K562 (cell line): Measurements from ENCODE around the gene RAB3IP. TPM values are rescaled to one million over a fixed set of nuclear protein-coding genes. Genes with fewer than 3 reads are reported as not detected.

Experiments
- ARNT ChIP-seq, 2 experiments: fragments of 450-650 bp; IDR thresholded peaks; 2 replicates each; pipeline ENCODE4 v1.6.1; 2016; ENCODE audit warnings: mild to moderate bottlenecking in 1 of 2
- BCL6 ChIP-seq: fragments of 250-450 bp; sonication (Bioruptor Pico); IDR thresholded peaks from 2 replicates; pipeline ENCODE4 v1.4.0; 2020
- BHLHE40 ChIP-seq: IDR thresholded peaks from 2 replicates; pipeline ENCODE4 v1.6.1; 2011; ENCODE audit warnings: low read length, improper control_type of control experiment
- ELF2 ChIP-seq: fragments of 250-450 bp; sonication (Bioruptor Pico); IDR thresholded peaks from 2 replicates; pipeline ENCODE4 v1.5.0; 2021; ENCODE audit warnings: mild to moderate bottlenecking
- EP400 ChIP-seq: fragments of 450-650 bp; IDR thresholded peaks from 2 replicates; pipeline ENCODE4 v1.6.1; 2017; ENCODE audit warnings: antibody characterized with exemption, mild to moderate bottlenecking, moderate library complexity
- ILF3 ChIP-seq: fragments of 450-650 bp; IDR thresholded peaks from 2 replicates; pipeline ENCODE4 v1.6.1; 2018; ENCODE audit warnings: antibody characterized with exemption, mild to moderate bottlenecking, moderate library complexity, borderline replicate concordance
- MTA1 ChIP-seq: fragments of 450-650 bp; IDR thresholded peaks from 2 replicates; pipeline ENCODE4 v1.6.1; 2017; ENCODE audit warnings: borderline replicate concordance
- NCOA2 ChIP-seq, 2 experiments: fragments of 450-650 bp; IDR thresholded peaks; 2 replicates each; pipeline ENCODE4 v1.6.1; 2018; ENCODE audit warnings: mild to moderate bottlenecking in 2 of 2, moderate library complexity in 1 of 2; ENCODE audit not compliant: partially characterized antibody in 2 of 2
- RB1 ChIP-seq: fragments of 450-650 bp; IDR thresholded peaks from 2 replicates; pipeline ENCODE4 v1.6.1; 2017; ENCODE audit warnings: low read depth, mild to moderate bottlenecking
- SMARCC2 ChIP-seq: fragments of 450-650 bp; IDR thresholded peaks from 2 replicates; pipeline ENCODE4 v1.6.1; 2017; ENCODE audit warnings: antibody characterized with exemption, moderate library complexity, mild to moderate bottlenecking, low read depth
- SMC3 ChIP-seq: conservative IDR thresholded peaks from 2 replicates; pipeline ENCODE4 v1.6.1; 2011; ENCODE audit warnings: low read depth, low read length, improper control_type of control experiment; ENCODE audit not compliant: insufficient read depth
- SUPT5H ChIP-seq: fragments of 450-650 bp; IDR thresholded peaks from 2 replicates; pipeline ENCODE4 v1.6.1; 2016
- TBP ChIP-seq: optimal IDR thresholded peaks from 2 replicates; pipeline ENCODE3; 2011; ENCODE audit warnings: low read depth, low read length, improper control_type of control experiment
- TCFL5 ChIP-seq: fragments of 250-450 bp; sonication (Bioruptor Pico); conservative IDR thresholded peaks from 2 replicates; pipeline ENCODE4 v1.6.1; 2021; ENCODE audit warnings: mild to moderate bottlenecking, moderate library complexity, matching md5 sums
- XRCC4 ChIP-seq: IDR thresholded peaks from one replicate; pipeline ENCODE4 v1.6.1; 2011; ENCODE audit not compliant: insufficient read depth, insufficient read length; ENCODE audit errors: extremely low read depth
- ZBTB8A ChIP-seq: fragments of 450-650 bp; IDR thresholded peaks from 2 replicates; pipeline ENCODE4 v1.6.1; 2018; ENCODE audit warnings: mild to moderate bottlenecking, moderate library complexity; ENCODE audit not compliant: partially characterized antibody
- ZFP1 ChIP-seq: fragments of 450-650 bp; formaldehyde crosslinking; IDR thresholded peaks from 2 replicates; pipeline ENCODE4 v1.4.0; 2020; ENCODE audit warnings: mild to moderate bottlenecking, mixed read lengths
- ZNF133 ChIP-seq: fragments of 250-450 bp; sonication (Bioruptor Pico); IDR thresholded peaks from 2 replicates; pipeline ENCODE4 v1.4.0; 2020; ENCODE audit warnings: mild to moderate bottlenecking
- ZNF140 ChIP-seq: fragments of 250-450 bp; sonication (Bioruptor Pico); IDR thresholded peaks from 2 replicates; pipeline ENCODE4 v1.8.0; 2021; ENCODE audit warnings: moderate library complexity, mild to moderate bottlenecking, inconsistent platforms
- polyA plus RNA-seq, 8 experiments: library from polyadenylated mRNA; depleted of rRNA in 4 of 8; stranded (reverse) in 5 of 8; unstranded in 3 of 8; fragments of >200 nt; fragmentation: Nextera tagmentation in 2 of 8; fragmentation: Illumina TruSeq in 1 of 8; extraction: Ambion mirVana in 2 of 8; extraction: Trizol in 1 of 8; gene quantifications; 2 replicates each; pipeline versions ENCODE4 v1.2.1 to v1.2.3, GENCODE V29; 2011 to 2014; ENCODE audit warnings: inconsistent platforms in 1 of 8, missing spikeins in 1 of 8
- total RNA-seq, 7 experiments: library from RNA; depleted of rRNA in 6 of 7; stranded (reverse); fragments of >200 nt in 6 of 7; fragmentation: Illumina TruSeq in 2 of 7; extraction: Trizol in 2 of 7; gene quantifications; 2 replicates each; pipeline versions ENCODE4 v1.2.1 to v1.2.3, GENCODE V29; 2011 to 2021; ENCODE audit warnings: low replicate concordance in 1 of 7
- TF ChIP-seq, protein P1 (sequence below): fragments of 250-450 bp; sonication (Bioruptor Pico); IDR thresholded peaks from 2 replicates; pipeline ENCODE4 v1.8.0; 2022; ENCODE audit warnings: moderate library complexity, mild to moderate bottlenecking, inconsistent platforms
- TF ChIP-seq, protein P2 (sequence below): fragments of 450-650 bp; formaldehyde crosslinking; IDR thresholded peaks from 2 replicates; pipeline ENCODE4 v1.4.0; 2020; ENCODE audit warnings: mild to moderate bottlenecking, moderate library complexity
- TF ChIP-seq, protein P3 (sequence below), 2 experiments: fragments of 450-650 bp; IDR thresholded peaks; 2 replicates each; pipeline ENCODE4 v1.6.1; 2018; ENCODE audit warnings: mild to moderate bottlenecking in 2 of 2, low read depth in 1 of 2; ENCODE audit not compliant: partially characterized antibody in 2 of 2

Gene RAB3IP
- total and polyA plus RNA-seq, 9 of the 15 experiments (the other 6 are each of a cell fraction or from before 2014, with no cell fraction given), result 5.6 to 25.5 (median 11.3) TPM

- TF ChIP-seq, protein P1, sequence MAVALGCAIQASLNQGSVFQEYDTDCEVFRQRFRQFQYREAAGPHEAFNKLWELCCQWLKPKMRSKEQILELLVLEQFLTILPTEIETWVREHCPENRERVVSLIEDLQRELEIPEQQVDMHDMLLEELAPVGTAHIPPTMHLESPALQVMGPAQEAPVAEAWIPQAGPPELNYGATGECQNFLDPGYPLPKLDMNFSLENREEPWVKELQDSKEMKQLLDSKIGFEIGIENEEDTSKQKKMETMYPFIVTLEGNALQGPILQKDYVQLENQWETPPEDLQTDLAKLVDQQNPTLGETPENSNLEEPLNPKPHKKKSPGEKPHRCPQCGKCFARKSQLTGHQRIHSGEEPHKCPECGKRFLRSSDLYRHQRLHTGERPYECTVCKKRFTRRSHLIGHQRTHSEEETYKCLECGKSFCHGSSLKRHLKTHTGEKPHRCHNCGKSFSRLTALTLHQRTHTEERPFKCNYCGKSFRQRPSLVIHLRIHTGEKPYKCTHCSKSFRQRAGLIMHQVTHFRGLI, result no peak
- no peak for TF ChIP-seq ZNF140 (CRISPR knock-in tag)
- no peak for TF ChIP-seq ZFP1
- TF ChIP-seq SUPT5H, result peak; percentile 28; the same call in 1 of the 2 replicates
- no peak for TF ChIP-seq BCL6 (CRISPR knock-in tag)
- peak; percentile 34 for TF ChIP-seq TBP
- no peak for TF ChIP-seq ELF2 (CRISPR knock-in tag)
- TF ChIP-seq ARNT (IDR thresholded peaks at IDR 0.05), result no peak
- peak; percentile 27; the same call in 1 of the 2 replicates for TF ChIP-seq SMC3
- no peak for TF ChIP-seq MTA1
- peak; percentile 66; the same call in 1 of the 2 replicates for TF ChIP-seq RB1
- TF ChIP-seq ILF3, result peak; percentile 12; the same call in 1 of the 2 replicates
- TF ChIP-seq, protein P2, sequence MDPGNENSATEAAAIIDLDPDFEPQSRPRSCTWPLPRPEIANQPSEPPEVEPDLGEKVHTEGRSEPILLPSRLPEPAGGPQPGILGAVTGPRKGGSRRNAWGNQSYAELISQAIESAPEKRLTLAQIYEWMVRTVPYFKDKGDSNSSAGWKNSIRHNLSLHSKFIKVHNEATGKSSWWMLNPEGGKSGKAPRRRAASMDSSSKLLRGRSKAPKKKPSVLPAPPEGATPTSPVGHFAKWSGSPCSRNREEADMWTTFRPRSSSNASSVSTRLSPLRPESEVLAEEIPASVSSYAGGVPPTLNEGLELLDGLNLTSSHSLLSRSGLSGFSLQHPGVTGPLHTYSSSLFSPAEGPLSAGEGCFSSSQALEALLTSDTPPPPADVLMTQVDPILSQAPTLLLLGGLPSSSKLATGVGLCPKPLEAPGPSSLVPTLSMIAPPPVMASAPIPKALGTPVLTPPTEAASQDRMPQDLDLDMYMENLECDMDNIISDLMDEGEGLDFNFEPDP (CRISPR knock-in tag), result no peak
- no peak for TF ChIP-seq SMARCC2
- 0 out of 2 replicates have a peak, but pooled peaks have one; percentile 10 for TF ChIP-seq BHLHE40
- no peak for TF ChIP-seq ZBTB8A
- TF ChIP-seq XRCC4, result no peak
- no peak for TF ChIP-seq NCOA2 (IDR thresholded peaks at IDR 0.05; ENCODE audit: partially characterized antibody in 2 of 2)
- no peak for TF ChIP-seq TCFL5 (CRISPR knock-in tag)
- TF ChIP-seq ZNF133, result no peak
- TF ChIP-seq, protein P3, sequence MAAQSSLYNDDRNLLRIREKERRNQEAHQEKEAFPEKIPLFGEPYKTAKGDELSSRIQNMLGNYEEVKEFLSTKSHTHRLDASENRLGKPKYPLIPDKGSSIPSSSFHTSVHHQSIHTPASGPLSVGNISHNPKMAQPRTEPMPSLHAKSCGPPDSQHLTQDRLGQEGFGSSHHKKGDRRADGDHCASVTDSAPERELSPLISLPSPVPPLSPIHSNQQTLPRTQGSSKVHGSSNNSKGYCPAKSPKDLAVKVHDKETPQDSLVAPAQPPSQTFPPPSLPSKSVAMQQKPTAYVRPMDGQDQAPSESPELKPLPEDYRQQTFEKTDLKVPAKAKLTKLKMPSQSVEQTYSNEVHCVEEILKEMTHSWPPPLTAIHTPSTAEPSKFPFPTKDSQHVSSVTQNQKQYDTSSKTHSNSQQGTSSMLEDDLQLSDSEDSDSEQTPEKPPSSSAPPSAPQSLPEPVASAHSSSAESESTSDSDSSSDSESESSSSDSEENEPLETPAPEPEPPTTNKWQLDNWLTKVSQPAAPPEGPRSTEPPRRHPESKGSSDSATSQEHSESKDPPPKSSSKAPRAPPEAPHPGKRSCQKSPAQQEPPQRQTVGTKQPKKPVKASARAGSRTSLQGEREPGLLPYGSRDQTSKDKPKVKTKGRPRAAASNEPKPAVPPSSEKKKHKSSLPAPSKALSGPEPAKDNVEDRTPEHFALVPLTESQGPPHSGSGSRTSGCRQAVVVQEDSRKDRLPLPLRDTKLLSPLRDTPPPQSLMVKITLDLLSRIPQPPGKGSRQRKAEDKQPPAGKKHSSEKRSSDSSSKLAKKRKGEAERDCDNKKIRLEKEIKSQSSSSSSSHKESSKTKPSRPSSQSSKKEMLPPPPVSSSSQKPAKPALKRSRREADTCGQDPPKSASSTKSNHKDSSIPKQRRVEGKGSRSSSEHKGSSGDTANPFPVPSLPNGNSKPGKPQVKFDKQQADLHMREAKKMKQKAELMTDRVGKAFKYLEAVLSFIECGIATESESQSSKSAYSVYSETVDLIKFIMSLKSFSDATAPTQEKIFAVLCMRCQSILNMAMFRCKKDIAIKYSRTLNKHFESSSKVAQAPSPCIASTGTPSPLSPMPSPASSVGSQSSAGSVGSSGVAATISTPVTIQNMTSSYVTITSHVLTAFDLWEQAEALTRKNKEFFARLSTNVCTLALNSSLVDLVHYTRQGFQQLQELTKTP (IDR thresholded peaks at IDR 0.05; ENCODE audit: low read depth in 1 of 2, partially characterized antibody in 2 of 2), result no peak
- TF ChIP-seq EP400, result no peak
These were observed at the start of gene RAB3IP (continued) for GRCh38 chr12:69738351-69739286.
